ENCODE measurements around the gene CHAF1B. TPM values are rescaled to one million over a fixed set of nuclear protein-coding genes. Genes with fewer than 3 reads are reported as not detected.
"Not testable (repeated sequence)": the region's sequence is repeated elsewhere in the genome, so short reads cannot be mapped to it uniquely, and the experiment has no call there.

The CHAF1B gene
- total RNA-seq, 2 donors from 2014 or later: 20.2 to 38.0 TPM

DNA sequence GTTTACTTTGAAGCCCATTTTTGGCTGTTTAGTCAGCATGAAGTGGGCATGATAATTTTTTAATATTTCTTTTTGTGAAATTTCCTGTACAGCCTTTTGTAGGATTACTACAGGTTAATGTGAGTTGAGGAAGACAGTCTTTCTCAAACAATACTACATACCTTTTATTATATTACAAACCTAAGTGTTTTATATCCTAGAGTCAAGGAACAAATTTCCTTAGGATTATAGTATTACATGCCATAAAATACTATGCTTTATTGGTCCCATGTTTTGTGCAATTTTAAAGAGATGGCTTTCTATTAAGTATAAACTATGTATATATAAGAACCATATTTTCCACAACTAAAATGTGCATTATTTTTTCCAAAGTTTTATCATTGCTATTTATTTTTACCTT is 9.2 kb upstream of the CHAF1B start:
- Mint-ChIP-seq H3K27ac (no peak overlapping the region), H3K9me3 (no peaks in the 10 kb centered on the region), H3K27me3 (no peaks in the 10 kb centered on the region), H3K4me1 (ENCODE audit: low read depth in 2 of 2) (peaks cover 0 to 4% of the 10 kb centered on the region in 2 donors), H3K36me3 (peaks cover 16% of the 10 kb centered on the region), H3K4me3 (no peak overlapping the region)
- ATAC-seq (no peak), DNase-seq (ENCODE audit: low spot score) (no peak)

DNA sequence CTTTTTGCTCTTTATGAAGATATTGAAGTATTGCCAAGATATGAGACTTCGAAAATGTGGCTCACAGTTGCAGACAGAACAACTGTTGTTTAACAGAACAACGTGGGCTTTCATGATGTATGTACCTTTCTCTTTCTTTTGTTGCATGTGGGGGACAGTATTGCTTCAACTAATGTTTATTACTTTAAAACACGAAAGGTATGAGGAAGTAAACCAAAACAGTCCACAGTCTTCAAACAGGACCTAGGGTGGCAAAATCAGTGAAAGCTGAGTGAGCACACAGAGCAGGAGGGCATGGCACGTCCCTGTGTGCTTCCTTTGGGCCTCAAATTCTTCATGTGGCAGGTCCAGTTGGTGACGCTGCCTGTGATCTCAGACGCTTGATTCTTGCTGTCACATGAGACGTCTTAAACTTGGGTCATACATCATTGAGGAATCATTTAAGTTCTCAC is 7.8 kb upstream of the CHAF1B start:
- Mint-ChIP-seq H3K27me3 (no peaks in the 10 kb centered on the region), H3K36me3 (peaks cover 7% of the 10 kb centered on the region), H3K4me1 (ENCODE audit: low read depth in 2 of 2) (no peaks in the 10 kb centered on the region), H3K27ac (no peak overlapping the region), H3K9me3 (no peaks in the 10 kb centered on the region), H3K4me3 (no peak overlapping the region)
- DNase-seq (ENCODE audit: low spot score) (no peak), ATAC-seq (no peak)

DNA sequence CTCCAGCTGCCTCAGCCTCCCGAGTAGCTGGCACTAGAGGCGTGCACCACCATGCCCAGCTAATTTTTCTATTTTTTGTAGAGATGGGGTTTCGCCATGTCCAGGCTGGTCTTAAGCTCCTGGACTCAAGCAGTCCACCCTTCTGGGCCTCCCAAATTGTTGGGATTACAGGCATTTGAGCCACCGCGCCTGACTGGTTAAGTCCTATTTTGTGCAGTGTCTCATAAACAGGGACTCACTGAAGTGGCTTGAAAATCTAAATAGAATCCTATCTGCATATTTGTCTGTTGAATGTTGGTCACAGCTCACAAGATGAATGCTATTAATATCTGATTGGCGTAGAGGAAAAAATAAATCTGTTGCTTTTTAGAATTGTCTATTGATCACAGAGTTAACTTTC is 5.9 kb upstream of the CHAF1B start:
- DNase-seq (ENCODE audit: low spot score) (no peak), ATAC-seq (no peak)
- no peaks in the 10 kb centered on the region for H3K4me1 Mint-ChIP-seq (ENCODE audit: low read depth in 2 of 2)
- H3K4me3 Mint-ChIP-seq: no peak overlapping the region
- H3K36me3 Mint-ChIP-seq: peaks cover 4% of the 10 kb centered on the region
- H3K27ac Mint-ChIP-seq: no peak overlapping the region
- no peaks in the 10 kb centered on the region for H3K9me3 Mint-ChIP-seq
- H3K27me3 Mint-ChIP-seq: no peaks in the 10 kb centered on the region

DNA sequence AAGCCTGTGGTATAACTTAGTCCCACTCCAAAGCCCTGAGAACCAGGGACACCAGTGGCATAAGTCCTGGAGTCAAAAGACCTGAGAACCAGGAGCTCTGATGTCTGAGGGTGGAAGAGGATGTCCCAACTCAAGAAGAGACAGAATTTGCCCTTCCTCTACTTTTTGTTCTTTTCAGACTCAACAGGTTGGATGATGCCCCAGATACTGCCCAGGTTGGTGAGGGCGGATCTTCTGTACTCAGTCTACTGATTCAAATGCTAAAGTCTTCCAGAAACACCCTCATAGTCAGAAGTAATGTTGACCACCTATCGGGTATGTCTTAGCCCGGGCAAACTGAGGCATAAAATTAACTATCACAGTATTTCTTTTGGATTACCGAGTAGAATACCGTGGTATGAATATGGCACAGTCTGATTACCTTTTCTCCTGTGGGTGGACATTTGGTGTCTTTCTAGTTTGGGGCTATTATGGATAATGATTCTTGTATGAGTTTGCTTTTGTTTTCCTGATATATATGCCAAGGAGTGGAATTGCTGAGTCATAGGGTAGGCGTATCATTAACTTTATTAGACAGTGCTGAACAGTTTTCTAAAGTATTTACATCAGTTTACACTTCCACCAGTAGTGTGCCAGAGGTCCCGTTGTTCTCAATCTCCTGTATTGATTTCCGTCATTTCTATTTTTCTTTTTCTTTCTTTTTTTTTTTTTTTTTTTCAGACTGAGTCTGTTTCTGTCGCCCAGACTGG is 3.2 kb upstream of the CHAF1B start:
- no peak overlapping the region for H3K4me3 Mint-ChIP-seq
- H3K9me3 Mint-ChIP-seq: no peaks in the 10 kb centered on the region
- ATAC-seq: no peak
- H3K27me3 Mint-ChIP-seq: no peaks in the 10 kb centered on the region
- H3K4me1 Mint-ChIP-seq (ENCODE audit: low read depth in 2 of 2): peaks cover 4 to 6% of the 10 kb centered on the region in 2 donors
- peak overlapping the region in 1 of 2 donors; percentile 39 for H3K27ac Mint-ChIP-seq
- DNase-seq (ENCODE audit: low spot score): no peak
- H3K36me3 Mint-ChIP-seq: no peaks in the 10 kb centered on the region

DNA sequence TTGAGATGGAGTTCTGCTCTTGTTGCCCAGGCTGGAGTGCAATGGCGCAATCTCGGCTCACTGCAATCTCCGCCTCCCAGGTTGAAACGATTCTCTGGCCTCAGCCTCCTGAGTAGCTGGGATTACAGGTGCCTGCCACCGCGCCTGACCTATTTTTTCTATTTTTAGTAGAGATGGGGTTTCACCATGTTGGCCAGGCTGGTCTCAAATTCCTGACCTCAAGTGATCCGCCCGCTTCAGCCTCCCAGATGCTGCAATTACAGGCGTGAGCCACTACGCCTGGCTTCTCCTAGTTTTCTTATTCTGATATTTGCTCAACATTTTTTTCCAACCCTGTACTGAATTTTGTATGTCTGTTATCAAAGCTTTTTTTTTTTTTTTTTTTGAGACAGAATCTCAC is 2.5 kb upstream of the CHAF1B start:
- not testable (repeated sequence) for H3K4me3 Mint-ChIP-seq; ATAC-seq; DNase-seq (ENCODE audit: low spot score); H3K27me3 Mint-ChIP-seq; H3K4me1 Mint-ChIP-seq (ENCODE audit: low read depth in 2 of 2); H3K27ac Mint-ChIP-seq; H3K9me3 Mint-ChIP-seq; H3K36me3 Mint-ChIP-seq

DNA sequence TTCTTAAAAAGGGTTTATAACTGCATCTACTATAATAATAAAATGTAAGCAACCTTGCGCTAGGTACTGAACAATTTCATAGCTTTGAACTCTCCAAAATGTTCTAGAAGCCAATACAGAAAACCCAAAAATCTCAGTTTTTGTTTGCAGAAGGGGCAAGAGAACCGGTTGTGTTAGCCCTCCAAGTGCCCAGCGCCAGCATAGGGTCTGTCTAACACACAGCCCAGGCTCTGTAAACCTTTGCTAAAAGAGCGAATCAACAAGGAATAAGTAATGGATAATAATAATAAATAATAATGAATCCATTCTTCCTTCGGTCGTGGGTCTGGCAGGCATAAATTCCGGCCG is 333 bp upstream of the CHAF1B start:
- H3K4me3 Mint-ChIP-seq: no peak overlapping the region
- H3K36me3 Mint-ChIP-seq: peaks cover 5% of the 10 kb centered on the region
- H3K4me1 Mint-ChIP-seq (ENCODE audit: low read depth in 2 of 2): peaks cover 8 to 15% of the 10 kb centered on the region in 2 donors
- H3K27ac Mint-ChIP-seq: no peak overlapping the region
- no peaks in the 10 kb centered on the region for H3K9me3 Mint-ChIP-seq
- H3K27me3 Mint-ChIP-seq: no peaks in the 10 kb centered on the region
- peak; percentile 5 to 21 for ATAC-seq
- DNase-seq (ENCODE audit: low spot score): no peak

DNA sequence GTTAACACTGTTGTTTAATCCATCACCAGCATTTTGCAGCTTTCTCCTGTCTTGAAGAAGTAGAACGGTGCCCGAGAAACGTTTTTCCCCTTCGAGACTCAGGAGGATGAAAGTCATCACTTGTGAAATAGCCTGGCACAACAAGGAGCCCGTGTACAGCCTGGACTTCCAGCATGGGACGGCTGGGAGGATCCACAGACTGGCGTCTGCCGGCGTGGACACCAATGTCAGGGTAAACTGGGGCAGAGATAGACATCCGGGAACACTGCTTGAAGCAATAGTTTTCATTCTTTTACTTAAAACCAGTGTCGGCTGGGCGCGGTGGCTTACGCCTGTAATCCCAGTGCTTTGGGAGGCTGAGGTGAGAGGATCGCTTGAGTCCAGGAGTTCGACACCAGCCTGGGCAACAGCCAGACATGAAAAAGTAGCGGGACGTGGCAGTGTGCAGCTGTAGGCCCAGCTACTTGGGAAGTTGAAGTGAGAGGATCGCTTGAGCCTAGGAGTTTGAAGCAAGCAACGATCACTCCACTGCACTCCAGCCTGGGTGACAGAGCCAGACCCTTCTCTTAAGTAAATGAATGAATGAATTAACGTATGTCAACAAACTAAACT is 945 bp downstream of the CHAF1B start:
- Mint-ChIP-seq H3K9me3 (no peaks in the 10 kb centered on the region), H3K36me3 (peaks cover 5% of the 10 kb centered on the region), H3K27me3 (no peaks in the 10 kb centered on the region), H3K4me1 (ENCODE audit: low read depth in 2 of 2) (peaks cover 8 to 15% of the 10 kb centered on the region in 2 donors), H3K27ac (no peak overlapping the region), H3K4me3 (peak overlapping the region; percentile 84)
- ATAC-seq (no peak), DNase-seq (ENCODE audit: low spot score) (no peak)

DNA sequence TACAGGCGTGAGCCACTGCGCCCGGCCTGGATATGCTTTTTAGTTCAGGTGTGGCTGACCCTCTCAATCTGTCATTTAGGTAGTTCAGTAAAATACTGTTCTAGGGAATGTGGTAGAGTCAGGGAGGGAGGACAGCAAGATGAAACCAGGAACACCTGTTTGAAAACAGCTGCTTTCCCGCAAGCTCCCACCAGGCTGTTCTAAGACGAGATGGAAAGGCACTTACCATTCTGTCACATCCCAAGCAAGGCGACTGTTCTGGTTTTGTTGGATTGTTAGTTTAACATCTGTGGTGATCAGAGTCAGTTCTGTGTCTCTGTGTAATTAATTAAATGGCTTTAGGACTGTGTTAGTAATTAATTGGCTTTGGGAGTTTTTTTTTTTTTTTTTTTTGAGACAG is 2.9 kb downstream of the CHAF1B start:
- Mint-ChIP-seq H3K36me3 (peaks cover 5% of the 10 kb centered on the region), H3K4me3 (no peak overlapping the region), H3K27ac (no peak overlapping the region), H3K27me3 (no peaks in the 10 kb centered on the region), H3K4me1 (ENCODE audit: low read depth in 2 of 2) (peaks cover 8 to 15% of the 10 kb centered on the region in 2 donors), H3K9me3 (no peaks in the 10 kb centered on the region)
- DNase-seq (ENCODE audit: low spot score) (no peak), ATAC-seq (no peak)

DNA sequence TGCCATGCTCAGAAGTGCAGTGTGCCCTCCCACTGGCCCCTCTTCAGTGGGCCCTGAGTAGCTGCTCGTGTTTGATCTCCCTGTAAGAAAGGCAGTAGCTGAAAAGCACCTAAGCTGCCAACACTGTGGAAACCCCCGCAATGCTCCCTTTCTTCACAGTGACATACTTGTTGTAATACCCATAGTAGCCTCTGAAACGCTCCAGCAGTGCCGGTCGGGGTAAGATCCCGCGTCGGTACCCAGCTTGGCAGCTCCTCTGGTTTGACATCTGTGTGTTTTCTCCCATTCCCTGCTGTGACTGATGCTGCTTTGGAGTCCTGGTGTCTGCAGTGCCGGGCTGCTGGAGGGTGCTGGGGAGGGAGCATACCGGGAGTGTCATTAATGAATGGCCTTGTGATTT is 3.6 kb downstream of the CHAF1B start:
- DNase-seq (ENCODE audit: low spot score): no peak
- H3K4me3 Mint-ChIP-seq: no peak overlapping the region
- peaks cover 8 to 15% of the 10 kb centered on the region in 2 donors for H3K4me1 Mint-ChIP-seq (ENCODE audit: low read depth in 2 of 2)
- no peaks in the 10 kb centered on the region for H3K27me3 Mint-ChIP-seq
- no peak for ATAC-seq
- H3K27ac Mint-ChIP-seq: no peak overlapping the region
- H3K9me3 Mint-ChIP-seq: no peaks in the 10 kb centered on the region
- H3K36me3 Mint-ChIP-seq: peaks cover 5% of the 10 kb centered on the region

DNA sequence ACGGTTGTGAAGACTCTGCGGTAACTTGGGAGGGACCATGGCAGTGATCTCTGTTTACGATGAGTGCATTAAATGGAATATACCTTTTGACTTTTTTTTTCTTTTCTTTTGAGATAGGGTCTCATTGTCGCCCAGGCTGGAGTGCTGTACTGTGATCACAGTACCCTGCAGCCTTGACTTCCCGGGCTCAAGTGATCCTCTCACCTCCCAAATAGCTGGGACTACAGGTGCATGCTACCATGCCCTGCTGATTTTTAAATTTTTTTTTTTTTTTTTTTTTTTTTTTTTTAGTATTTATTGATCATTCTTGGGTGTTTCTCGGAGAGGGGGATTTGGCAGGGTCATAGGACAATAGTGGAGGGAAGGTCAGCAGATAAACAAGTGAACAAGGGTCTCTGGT is 6.5 kb downstream of the CHAF1B start:
- H3K4me1 Mint-ChIP-seq (ENCODE audit: low read depth in 2 of 2): not testable (repeated sequence)
- H3K36me3 Mint-ChIP-seq: peaks cover 12% of the 10 kb centered on the region

DNA sequence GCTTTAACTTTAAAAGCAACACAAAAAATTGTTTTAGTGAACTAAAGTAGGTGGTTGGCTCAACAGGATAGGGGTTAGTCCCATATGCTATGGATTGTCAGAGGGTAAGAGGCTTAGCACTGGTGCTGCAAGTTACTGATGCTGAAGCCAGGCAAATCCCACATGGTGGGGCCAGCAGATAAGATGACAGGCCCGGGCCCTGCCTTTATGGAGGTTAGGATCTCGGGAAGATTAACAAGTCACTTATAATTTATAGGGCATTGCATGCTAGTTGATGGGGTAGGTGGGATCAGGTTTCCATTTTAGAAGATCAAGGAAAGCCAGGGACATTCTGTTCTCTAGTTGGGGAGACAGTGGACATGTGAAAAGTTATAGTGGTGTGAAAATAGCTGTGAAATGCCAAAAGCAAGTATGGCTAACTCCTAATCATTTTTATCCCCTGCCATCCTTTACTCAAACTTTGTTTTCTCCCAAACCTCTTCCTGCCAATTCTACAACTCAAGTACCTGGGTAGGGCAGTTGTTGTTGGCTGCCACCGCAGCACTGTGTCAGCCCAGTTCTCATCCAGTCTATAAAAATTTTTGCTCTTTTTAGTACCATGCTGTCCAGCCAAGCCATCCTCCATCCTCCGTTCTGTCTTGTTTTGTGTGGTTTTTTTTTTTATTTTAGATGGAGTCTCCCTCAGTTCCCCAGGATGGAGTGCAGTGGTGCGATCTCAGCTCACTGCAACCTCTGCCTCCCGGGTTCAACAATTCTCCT is 10.3 kb downstream of the CHAF1B start:
- no peaks in the 10 kb centered on the region for H3K27me3 Mint-ChIP-seq
- no peak overlapping the region for H3K27ac Mint-ChIP-seq
- H3K36me3 Mint-ChIP-seq: peaks cover 19% of the 10 kb centered on the region
- no peaks in the 10 kb centered on the region for H3K9me3 Mint-ChIP-seq
- ATAC-seq (no peak), DNase-seq (ENCODE audit: low spot score) (no peak)
- no peak overlapping the region for H3K4me3 Mint-ChIP-seq
- no peaks in the 10 kb centered on the region for H3K4me1 Mint-ChIP-seq (ENCODE audit: low read depth in 2 of 2)

More for the DNA sequence above, 6.5 kb downstream of the CHAF1B start:
- not testable (repeated sequence) for DNase-seq (ENCODE audit: low spot score); H3K4me3 Mint-ChIP-seq; ATAC-seq; H3K9me3 Mint-ChIP-seq; H3K27me3 Mint-ChIP-seq; H3K27ac Mint-ChIP-seq

DNA sequence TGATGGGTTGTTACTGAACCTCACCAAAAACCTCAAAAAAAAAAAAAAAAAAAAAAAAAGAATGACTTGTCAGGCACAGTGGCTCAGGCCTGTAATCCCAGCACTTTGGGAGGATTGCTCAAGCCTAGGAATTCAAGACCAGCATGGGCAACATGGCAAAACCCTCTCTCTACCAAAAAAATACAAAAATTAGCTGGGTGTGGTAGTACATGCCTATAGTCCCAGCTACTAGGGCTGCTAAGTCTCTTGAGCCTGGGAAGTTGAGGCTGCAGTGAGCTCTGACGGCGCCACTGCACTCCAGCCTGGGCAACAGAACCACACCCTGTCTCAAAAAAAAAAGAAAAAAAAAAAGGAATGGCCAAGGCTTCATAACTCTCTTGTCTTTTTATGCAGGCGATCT is 11.1 kb downstream of the CHAF1B start:
- H3K36me3 Mint-ChIP-seq: peaks cover 19% of the 10 kb centered on the region
- H3K4me3 Mint-ChIP-seq: no peak overlapping the region
- ATAC-seq (no peak), DNase-seq (ENCODE audit: low spot score) (no peak)
- H3K27me3 Mint-ChIP-seq: no peaks in the 10 kb centered on the region
- no peaks in the 10 kb centered on the region for H3K9me3 Mint-ChIP-seq
- no peak overlapping the region for H3K27ac Mint-ChIP-seq
- H3K4me1 Mint-ChIP-seq (ENCODE audit: low read depth in 2 of 2): no peaks in the 10 kb centered on the region

DNA sequence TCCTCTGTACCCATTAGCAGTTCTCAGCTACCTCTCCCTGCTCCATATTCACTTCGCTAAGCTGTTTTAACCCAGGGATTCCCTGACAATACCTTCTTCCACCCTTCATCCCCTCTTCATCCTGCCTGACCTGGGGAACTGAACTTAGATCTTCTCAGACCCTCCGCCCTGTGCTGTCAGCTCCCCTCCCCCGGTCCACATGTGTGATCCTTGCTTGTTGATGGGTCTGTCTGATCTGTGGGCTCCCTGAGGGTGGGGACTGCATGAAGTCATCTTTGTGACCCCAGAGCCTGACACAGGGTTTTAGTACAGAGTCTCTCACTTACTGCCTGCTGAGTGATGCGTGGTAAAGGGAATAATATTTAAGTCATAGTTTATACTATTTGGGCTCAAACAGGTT is 11.8 kb downstream of the CHAF1B start:
- peaks cover 19% of the 10 kb centered on the region for H3K36me3 Mint-ChIP-seq
- no peaks in the 10 kb centered on the region for H3K9me3 Mint-ChIP-seq
- ATAC-seq (peak in 1 of 2 donors; percentile 43), DNase-seq (ENCODE audit: low spot score) (no peak)
- no peak overlapping the region for H3K4me3 Mint-ChIP-seq
- H3K4me1 Mint-ChIP-seq (ENCODE audit: low read depth in 2 of 2): no peaks in the 10 kb centered on the region
- H3K27me3 Mint-ChIP-seq: no peaks in the 10 kb centered on the region
- H3K27ac Mint-ChIP-seq: no peak overlapping the region

DNA sequence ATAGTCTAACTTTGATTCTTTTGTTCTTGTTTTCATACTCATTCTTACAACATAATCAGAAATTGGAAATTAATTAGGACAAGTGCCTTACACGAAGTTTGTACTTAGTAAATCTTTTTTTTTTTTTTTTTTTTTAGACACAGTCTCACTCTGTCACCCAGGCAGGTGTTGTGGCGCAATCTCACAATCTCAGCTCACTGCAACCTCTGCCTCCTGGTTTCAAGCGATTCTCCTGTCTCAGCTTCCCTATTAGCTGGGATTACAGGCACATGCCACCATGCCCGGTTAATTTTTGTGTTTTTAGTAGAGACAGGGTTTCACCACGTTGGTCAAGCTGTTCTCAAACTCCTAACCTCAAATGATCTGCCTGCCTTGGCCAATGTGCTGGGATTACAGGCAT is 12.4 kb downstream of the CHAF1B start:
- H3K4me1 Mint-ChIP-seq (ENCODE audit: low read depth in 2 of 2): no peaks in the 10 kb centered on the region
- no peak overlapping the region for H3K27ac Mint-ChIP-seq
- no peaks in the 10 kb centered on the region for H3K9me3 Mint-ChIP-seq
- H3K36me3 Mint-ChIP-seq: peaks cover 22% of the 10 kb centered on the region
- DNase-seq (ENCODE audit: low spot score): no peak
- H3K27me3 Mint-ChIP-seq: no peaks in the 10 kb centered on the region
- no peak for ATAC-seq
- H3K4me3 Mint-ChIP-seq: no peak overlapping the region

All from natural killer cell treated with Interleukin-12 subunit alpha and Interleukin-12 subunit beta and Interleukin-15 and Interleukin-18, amount 100 ng/mL, for 72 hours (primary cell).